NB4 (cell line): ENCODE measurements around the gene GADL1.

Experiments used
- DNase-seq: peaks from one replicate; pipeline ENCODE4 v3.0.0; 2010; ENCODE audit warnings: low read depth
- H3K4me3 ChIP-seq: one replicate; pipeline ENCODE4 v1.5.1; 2011; ENCODE audit warnings: mild to moderate bottlenecking, low read depth, low read length, moderate library complexity
- MYC ChIP-seq: IDR thresholded peaks from 2 replicates; pipeline ENCODE4 v1.6.1; 2011; ENCODE audit warnings: low read depth, low read length
- POLR2A ChIP-seq: IDR thresholded peaks from 2 replicates; pipeline ENCODE4 v1.6.1; 2011; ENCODE audit warnings: mild to moderate bottlenecking; ENCODE audit not compliant: insufficient read length; ENCODE audit errors: extremely low read depth
- TF ChIP-seq, protein P1 (sequence below): IDR thresholded peaks from 2 replicates; pipeline ENCODE4 v1.6.1; 2011; ENCODE audit warnings: low read depth, low read length
- TF ChIP-seq, protein P2 (sequence below): IDR thresholded peaks from one replicate; pipeline ENCODE4 v1.5.1; 2012; ENCODE audit warnings: low read depth, low read length

GADL1 gene

DNA sequence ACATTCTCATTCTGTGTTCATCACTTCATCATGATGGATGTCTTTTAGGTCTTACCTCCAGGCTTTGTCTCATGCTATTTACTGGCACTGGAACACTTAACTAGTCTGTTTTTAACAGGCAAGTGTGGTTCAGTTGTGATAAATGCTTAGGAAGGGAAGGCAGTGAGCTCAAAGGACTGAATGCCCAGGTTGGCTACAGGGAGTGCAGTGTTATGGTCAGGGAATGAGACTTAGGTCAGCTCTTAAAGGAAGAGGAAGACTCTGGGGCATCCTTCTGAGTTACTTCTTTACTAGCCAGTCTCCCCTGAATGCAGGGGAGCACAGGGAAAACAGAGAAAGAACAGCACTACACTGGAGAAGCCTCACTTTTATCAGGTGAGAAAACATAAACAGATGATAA lies 215.4 kb downstream of the GADL1 start:
- DNase-seq, result no peak
- no peak overlapping the region for H3K4me3 ChIP-seq
- TF ChIP-seq, protein P1, sequence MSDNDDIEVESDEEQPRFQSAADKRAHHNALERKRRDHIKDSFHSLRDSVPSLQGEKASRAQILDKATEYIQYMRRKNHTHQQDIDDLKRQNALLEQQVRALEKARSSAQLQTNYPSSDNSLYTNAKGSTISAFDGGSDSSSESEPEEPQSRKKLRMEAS, result no peak
- TF ChIP-seq, protein P2, sequence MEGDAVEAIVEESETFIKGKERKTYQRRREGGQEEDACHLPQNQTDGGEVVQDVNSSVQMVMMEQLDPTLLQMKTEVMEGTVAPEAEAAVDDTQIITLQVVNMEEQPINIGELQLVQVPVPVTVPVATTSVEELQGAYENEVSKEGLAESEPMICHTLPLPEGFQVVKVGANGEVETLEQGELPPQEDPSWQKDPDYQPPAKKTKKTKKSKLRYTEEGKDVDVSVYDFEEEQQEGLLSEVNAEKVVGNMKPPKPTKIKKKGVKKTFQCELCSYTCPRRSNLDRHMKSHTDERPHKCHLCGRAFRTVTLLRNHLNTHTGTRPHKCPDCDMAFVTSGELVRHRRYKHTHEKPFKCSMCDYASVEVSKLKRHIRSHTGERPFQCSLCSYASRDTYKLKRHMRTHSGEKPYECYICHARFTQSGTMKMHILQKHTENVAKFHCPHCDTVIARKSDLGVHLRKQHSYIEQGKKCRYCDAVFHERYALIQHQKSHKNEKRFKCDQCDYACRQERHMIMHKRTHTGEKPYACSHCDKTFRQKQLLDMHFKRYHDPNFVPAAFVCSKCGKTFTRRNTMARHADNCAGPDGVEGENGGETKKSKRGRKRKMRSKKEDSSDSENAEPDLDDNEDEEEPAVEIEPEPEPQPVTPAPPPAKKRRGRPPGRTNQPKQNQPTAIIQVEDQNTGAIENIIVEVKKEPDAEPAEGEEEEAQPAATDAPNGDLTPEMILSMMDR, result no peak
- TF ChIP-seq MYC (no peak), POLR2A (no peak)

DNA sequence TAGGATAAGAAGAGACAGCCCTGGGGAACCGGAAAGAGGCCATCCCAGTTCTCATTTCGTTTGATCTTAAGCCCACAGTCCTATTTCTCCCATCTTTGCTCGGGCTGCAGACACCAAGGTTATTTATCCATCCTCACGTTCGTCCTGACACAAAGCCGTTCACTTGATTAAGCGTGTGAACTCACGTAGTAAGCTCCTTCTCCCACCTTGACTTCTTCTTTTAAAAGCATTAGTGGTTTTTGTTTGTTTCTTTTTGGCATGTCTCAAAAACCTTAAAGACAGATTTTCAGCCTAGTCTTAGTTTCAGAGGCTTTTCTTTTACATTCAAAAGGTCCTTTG lies 217.1 kb downstream of the GADL1 start:
- H3K4me3 ChIP-seq, result no peak overlapping the region
- TF ChIP-seq MYC (no peak), POLR2A (no peak)
- TF ChIP-seq, protein P1, result no peak
- TF ChIP-seq, protein P2, result no peak
- no peak for DNase-seq

DNA sequence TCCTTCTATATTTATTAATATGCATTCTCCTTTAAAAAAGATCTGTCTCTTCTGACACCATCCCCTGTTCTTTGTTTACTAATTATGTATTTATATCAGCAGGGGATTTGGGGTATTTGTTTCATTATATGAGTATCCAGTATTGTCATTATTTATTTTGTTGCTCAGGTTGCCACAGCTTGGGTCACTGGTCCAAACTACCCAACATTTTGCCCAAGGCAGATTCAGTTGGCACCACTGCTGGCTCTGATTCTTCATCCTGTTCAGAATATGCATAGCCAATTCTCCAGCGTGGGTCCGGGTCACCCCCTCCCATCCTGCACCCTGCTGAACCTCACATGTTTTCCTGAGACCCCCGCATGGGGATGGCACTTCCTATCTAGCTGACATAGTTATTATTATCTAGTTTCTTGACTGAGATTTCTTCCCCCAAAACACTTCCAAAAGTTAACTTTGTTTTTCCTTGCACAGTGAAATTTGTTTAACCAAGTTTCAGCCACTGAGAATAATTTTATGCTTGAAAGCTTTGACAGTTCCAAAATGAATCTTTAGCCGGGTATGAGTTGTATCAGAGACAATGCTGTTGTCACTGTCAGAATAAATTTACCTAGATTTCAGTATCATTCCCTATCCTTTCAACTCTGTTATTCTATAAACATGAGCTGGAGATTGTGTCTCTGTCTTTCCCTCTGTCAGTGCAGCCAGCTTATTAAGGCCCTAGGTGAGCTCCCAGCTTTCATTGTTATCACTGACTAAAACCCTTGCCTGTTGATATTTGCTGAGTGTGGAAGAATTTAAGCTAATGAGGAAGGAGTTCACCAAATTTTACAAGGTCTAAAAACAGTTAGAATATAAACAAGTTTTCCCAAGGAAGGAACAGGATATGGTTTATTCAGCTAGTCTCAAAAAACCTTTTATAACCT lies 217.8 kb downstream of the GADL1 start:
- TF ChIP-seq, protein P2, result no peak
- TF ChIP-seq POLR2A (no peak), MYC (no peak)
- TF ChIP-seq, protein P1, result no peak
- no peak for DNase-seq
- no peak overlapping the region for H3K4me3 ChIP-seq
